AG10803 (cell line): ENCODE data around the gene A2ML1.
"Not testable (repeated sequence)": the region's sequence is repeated elsewhere in the genome, so short reads cannot be mapped to it uniquely, and the experiment has no call there.

Experiments used
- DNase-seq: peaks from one replicate; pipeline ENCODE4 v3.0.0; 2010; ENCODE audit warnings: low read depth
- H3K4me3 ChIP-seq: 2 replicates; pipeline ENCODE4 v1.5.1; 2011; ENCODE audit warnings: mild to moderate bottlenecking, low read length, control low read depth
- TF ChIP-seq, protein P1 (sequence below): conservative IDR thresholded peaks from 2 replicates; pipeline ENCODE4 v1.5.1; 2011; ENCODE audit warnings: mild to moderate bottlenecking, low read length, control low read depth, inconsistent platforms

The A2ML1 gene

DNA sequence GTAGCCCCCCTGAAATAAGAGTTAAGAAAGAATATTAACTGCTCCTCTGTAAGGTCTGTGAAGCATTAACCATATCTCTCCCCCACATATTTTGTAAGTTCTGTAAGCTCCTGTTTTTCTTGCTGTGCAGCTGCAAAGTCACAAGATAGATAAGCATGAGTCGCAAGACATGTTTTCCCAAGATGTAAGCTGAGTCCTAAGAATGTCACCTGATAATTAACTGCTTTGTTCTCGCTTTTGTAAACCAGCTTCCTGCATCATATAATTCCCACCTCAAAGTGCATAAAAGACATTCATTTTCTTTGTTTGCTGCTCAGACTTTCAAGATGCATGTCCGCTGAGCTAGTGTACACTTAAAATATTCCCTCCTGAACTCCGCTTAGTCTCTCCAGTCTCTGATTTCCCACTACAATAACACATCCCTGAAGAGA is 64.9 kb downstream of the A2ML1 start:
- H3K4me3 ChIP-seq = no peak overlapping the region
- no peak for DNase-seq
- TF ChIP-seq, protein P1, sequence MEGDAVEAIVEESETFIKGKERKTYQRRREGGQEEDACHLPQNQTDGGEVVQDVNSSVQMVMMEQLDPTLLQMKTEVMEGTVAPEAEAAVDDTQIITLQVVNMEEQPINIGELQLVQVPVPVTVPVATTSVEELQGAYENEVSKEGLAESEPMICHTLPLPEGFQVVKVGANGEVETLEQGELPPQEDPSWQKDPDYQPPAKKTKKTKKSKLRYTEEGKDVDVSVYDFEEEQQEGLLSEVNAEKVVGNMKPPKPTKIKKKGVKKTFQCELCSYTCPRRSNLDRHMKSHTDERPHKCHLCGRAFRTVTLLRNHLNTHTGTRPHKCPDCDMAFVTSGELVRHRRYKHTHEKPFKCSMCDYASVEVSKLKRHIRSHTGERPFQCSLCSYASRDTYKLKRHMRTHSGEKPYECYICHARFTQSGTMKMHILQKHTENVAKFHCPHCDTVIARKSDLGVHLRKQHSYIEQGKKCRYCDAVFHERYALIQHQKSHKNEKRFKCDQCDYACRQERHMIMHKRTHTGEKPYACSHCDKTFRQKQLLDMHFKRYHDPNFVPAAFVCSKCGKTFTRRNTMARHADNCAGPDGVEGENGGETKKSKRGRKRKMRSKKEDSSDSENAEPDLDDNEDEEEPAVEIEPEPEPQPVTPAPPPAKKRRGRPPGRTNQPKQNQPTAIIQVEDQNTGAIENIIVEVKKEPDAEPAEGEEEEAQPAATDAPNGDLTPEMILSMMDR = no peak

DNA sequence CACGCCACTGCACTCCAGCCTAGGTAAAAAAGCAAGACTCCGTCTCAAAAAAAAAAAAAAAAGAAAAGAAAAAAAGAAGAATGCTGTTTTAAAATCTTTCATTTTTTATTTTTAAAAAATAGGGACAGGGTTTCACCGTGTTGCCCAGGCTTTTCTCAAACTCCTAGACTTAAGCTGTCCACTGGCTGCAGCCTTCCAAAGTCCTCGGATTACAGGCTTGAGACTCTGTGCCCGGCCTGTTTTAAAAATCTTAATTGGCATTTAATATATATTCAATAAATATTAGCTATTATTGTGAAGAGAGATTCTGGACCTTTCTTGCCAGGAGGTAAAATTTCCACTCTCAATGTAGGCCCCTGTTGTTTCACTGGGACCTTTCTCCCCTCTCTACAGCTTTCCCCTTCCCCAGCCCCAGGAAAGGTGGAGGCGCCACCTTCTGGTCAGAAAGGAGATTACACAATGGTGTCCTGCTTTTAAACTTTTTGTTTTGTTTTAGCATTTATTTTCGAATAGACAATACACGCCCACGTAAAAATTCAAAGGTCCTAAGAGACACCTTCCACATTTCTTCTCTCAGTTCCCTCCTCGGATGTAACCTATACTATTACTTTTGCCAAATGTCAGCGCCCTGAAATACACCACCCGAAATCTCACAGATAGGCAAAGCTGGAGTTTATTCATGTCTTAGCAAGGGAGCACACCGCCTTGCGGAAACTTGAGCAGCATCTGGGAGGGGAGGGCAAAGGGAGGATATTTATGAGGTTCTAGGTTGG is 68.1 kb downstream of the A2ML1 start:
- TF ChIP-seq, protein P1 = peak; percentile 83
- H3K4me3 ChIP-seq = peak overlapping the region; percentile 65
- peak; percentile 25 for DNase-seq

DNA sequence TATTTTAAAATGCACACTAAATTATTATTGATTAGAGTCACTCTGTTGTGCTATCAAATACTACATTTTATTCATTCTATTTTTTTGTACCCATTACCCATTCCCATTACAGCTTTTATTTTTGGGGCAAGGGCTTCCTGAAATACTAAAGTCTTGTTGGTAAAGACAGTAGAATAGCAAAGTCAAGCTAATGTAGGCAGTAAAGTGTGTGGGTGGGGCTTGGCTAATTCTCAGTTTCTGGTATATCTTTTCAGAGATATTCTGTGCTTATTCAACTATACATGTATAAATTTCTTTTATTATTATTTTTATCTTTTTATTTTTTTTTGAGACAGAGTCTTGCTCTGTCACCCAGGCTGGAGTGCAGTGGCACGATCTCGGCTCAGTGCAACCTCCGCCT is 69.6 kb downstream of the A2ML1 start:
- no peak overlapping the region for H3K4me3 ChIP-seq
- TF ChIP-seq, protein P1 = no peak
- DNase-seq = no peak

DNA sequence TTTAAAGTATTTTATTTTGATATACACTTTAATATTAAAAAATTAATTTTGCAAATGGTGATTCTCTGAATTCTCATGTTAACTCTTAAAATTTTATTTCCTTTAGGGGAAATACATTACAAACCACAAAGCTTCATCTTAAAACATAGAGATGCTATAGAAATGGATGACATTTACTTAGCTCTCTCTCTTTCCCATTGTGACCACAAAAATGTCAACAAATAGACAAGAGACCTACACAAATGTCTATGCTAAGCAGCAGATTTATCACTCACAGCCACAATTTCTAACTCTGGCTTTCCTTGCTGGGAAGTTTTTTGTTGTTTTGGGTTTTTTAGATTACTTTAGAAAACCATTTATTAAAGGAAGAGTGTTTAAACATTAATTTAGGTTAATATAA is 72.0 kb downstream of the A2ML1 start:
- H3K4me3 ChIP-seq = no peak overlapping the region
- DNase-seq = no peak
- TF ChIP-seq, protein P1 = no peak

DNA sequence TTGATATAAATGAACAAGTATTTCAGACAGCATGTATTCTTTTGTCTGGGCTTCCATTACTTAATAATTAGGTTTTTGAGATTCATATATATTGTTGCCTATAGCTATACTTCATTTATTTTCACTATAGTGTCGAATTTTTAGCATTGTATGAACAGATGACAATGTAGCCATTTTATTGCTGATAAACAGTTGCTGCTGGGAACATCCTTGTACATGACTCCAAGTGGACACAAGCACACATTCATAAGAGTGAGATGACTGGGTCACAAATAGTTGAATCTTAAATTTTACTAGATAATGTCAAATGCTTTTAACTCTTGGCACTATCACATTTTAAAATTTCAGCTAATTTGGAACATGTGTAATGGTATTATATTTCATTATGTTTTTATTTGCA is 72.6 kb downstream of the A2ML1 start:
- TF ChIP-seq, protein P1 = no peak
- no peak overlapping the region for H3K4me3 ChIP-seq
- DNase-seq = no peak

DNA sequence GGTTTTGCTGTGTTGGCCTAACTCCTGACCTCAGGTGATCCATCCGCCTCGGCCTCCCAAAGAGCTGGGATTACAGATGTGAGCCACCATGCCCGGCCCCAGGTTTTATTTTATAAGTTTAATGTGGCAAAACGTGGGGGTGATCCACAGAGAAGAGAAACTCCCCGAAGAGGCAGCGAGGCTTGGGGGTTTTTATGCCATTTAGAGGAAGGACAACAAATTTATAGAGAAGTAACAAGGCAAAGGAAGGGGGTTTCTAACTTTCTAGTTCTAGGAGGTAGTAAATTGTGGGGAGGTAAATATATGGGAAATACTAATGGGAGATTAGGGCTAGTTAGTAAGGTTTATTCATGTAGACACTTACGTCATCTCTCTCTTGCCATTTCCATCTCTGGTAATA is 74.7 kb downstream of the A2ML1 start:
- no peak overlapping the region for H3K4me3 ChIP-seq
- DNase-seq = no peak
- TF ChIP-seq, protein P1 = no peak

DNA sequence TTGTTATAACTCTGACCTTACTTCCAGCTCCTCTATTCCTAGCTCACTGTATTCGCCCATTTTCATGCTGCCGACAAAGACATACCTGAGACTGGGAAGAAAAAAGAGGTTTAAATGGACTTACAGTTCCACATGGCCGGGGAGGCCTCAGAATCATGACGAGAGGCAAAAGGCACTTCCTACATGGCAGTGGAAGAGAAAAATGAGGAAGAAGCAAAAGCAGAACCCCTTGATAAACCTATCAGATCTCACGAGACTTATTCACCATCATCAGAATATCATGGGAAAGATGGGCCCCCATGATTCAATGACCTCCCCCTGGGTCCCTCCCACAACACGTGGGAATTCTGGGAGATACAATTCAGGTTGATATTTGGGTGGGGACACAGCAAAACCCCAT is 77.4 kb downstream of the A2ML1 start:
- no peak overlapping the region for H3K4me3 ChIP-seq
- no peak for DNase-seq
- TF ChIP-seq, protein P1 = no peak

DNA sequence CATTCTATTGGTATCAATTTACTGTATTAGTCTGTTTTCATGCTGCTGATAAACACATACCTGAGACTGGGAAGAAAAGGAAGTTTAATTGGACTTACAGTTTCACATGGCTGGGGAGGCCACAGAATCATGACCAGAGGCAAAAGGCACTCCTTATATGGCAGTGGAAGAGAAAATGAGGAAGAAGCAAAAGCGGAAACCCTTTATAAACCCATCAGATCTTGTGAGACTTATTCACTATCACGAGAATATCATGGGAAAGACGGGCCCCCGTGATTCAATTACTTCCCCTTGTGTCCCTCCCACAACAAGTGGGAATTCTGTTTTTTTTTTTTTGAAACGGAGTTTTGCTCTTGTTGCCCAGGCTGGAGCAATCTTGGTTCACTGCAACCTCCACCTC is 80.3 kb downstream of the A2ML1 start:
- H3K4me3 ChIP-seq, DNase-seq: not testable (repeated sequence)
